ENCODE data around the gene HES5.
A peak's percentile ranks its signal among the peaks of the same experiment; 100 is the strongest.

HES5 gene

GRCh38 chr1:2499986-2500596 lies 30.0 kb downstream of the HES5 start:
- peak; percentile 29 for DNase-seq

DNA sequence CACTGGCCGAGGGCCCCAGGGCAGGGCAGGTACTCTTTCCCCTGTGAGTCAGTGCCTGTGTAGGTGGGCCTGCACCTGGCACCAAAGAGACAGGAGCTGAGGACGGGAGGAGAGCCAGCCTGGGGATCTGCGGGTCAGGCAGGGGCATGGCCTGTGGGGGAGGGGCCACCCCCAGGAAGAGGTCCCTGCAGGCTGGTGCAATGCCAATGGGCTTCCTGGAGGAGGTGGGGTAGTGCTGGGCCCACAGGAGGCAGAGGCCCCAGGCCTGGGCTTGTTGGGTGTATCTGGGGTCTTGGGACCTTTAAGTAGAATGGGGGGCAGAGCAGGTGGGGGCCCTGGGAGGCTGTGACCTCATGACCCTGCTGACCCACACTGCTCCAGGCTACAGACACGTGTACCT lies 30.8 kb downstream of the HES5 start:
- DNase-seq, result no peak

DNA sequence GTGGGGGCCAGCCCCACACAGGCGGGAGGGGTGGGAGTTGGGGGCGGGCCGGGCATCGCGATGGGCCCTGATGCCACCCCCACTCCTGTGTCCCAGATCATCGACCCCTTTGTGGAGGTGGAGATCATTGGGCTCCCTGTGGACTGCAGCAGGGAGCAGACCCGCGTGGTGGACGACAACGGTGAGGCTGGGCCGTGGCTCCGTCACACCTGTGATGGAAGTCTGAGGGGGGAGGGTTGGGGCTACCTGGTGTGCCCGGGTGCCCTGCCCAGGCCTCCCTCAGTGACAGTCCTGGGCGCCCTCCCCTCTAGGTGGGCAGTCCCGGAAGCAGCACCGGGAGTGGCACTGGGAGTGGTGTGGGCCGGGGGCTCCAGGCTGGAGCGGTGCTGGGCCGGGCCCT lies 31.4 kb downstream of the HES5 start:
- no peak for DNase-seq

- DNase-seq, result no peak
These were observed 32.2 kb downstream of the HES5 start for GRCh38 chr1:2497891-2498290.

GRCh38 chr1:2496746-2497145 lies 33.3 kb downstream of the HES5 start:
- no peak for DNase-seq

GRCh38 chr1:2496087-2496622 lies 33.9 kb downstream of the HES5 start:
- DNase-seq, result peak; percentile 65

DNA sequence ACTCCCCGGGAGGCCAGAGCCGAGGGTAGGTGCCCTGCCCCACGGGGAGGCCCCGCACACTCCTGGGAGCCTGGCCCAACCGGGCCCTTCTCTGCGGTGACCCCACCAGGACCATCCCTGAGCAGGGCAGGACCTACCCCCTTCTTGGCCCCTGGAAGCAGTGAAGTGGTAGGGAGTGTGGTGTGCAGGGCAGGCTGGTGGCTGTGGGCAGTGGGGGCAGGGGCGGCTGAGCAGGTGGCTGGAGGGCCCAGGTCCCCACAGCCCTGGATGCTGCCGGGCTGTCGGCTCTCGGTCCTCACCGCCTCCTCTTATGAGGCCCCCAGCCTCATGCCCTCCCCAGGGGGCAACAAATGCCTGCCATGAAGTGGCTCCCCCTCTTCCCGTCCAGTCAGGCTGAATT lies 34.5 kb downstream of the HES5 start:
- DNase-seq, result no peak

DNA sequence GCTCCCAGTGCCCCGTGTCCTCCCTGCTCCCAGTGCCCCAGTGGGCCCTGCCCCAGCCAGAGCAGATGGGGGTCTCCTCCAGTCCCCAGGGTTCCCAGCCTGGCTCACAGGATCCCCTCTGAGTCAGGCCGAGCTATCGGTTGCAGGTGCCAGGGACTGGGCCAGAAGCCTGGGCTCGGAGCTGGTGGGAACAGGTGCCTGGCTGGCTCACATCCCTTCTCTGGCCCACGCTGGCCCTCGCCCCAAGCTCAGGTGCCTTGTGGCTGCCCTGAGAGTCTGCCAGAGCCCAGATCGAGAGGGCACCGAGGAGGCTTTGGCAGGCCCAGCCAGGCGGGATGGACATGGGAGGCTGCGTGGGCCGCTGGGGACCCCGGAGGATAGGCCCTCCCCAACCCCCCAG lies 35.0 kb downstream of the HES5 start:
- no peak for DNase-seq

GRCh38 chr1:2494323-2494693 lies 35.8 kb downstream of the HES5 start:
- DNase-seq, result no peak

- no peak for DNase-seq
These were observed 36.3 kb downstream of the HES5 start for GRCh38 chr1:2493691-2494322.

GRCh38 chr1:2493218-2493617 lies 36.8 kb downstream of the HES5 start:
- DNase-seq, result no peak

DNA sequence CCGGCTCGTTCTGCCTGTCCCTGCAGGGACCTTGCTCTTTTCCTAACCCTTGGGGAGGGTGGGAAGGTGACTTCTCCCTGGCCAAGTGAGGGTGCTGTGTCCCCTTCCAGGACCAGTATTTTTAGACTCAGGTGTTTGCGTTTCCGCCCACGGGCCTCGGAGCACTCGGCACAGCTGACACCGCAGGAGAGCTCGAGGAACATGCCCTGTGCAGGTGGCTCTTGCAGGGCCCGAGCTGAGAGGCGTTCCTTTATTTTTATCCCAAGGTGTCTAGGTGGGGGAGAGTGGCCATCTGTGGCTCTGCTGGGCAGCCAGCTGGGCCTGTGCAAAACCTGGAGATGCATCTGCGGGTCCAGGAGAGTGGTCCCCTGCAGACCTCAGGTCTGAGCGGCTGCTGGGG lies 38.0 kb downstream of the HES5 start:
- no peak for DNase-seq

GRCh38 chr1:2489615-2490014 lies 40.4 kb downstream of the HES5 start:
- DNase-seq, result no peak

DNA sequence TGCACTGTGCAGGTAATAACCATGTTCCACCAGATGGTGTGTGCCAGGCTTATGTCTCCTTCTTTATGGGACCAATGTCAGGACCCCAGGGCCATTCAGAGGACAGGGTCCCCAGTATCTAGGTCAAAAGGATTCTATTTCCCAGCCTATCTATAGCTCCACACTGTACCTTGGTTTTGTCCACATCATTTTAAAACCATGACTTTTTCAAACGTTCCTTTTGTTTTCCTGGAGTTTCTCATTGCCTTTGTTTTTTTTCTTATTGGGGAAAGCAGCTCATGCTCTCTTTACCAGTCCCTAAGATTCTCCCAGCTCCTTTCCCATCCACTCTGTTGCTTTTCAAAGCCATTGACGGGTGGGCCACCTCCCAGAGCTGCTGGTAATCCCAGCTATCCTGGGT lies 41.4 kb downstream of the HES5 start:
- no peak for DNase-seq

GRCh38 chr1:2486558-2486957 lies 43.5 kb downstream of the HES5 start:
- DNase-seq, result no peak

DNA sequence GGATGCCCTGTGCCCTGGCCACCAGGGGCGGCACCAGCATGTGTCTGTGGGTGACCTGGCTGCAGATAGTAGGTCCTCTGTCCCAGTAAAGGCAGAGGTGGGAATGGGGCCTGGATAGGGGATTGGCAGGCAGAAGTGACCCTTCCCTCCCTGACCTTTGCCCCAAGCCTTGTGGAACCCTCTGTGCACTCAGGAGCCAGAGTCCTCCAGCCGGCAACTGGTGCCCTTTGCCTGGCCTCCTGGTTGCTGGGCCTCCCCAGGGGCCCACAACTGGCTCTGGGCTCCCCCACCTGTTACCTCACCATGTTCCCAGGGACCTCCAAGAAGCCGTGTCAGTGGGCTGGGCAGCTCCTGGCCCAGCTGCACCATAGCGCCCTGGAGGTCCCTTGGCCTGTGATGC lies 44.0 kb downstream of the HES5 start:
- no peak for DNase-seq

DNA sequence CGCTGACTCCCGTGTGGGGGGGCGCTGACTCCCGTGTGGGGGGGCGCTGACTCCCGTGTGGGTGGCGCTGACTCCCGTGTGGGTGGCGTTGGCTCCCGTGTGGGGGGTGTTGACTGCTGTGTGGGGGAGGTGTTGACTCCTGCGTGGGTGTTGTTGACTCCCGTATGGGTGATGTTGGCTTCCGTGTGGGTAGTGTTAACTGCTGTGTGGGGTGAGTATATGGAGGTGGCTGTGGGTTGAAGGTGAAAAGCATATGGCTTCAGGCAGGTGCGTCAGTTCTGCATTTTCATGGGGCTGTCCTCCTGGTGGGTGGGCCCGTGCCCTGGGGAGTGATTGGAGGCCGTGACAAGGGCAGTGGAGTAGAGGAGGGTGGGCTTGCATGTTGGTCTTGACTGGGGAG lies 46.1 kb downstream of the HES5 start:
- no peak for DNase-seq

DNA sequence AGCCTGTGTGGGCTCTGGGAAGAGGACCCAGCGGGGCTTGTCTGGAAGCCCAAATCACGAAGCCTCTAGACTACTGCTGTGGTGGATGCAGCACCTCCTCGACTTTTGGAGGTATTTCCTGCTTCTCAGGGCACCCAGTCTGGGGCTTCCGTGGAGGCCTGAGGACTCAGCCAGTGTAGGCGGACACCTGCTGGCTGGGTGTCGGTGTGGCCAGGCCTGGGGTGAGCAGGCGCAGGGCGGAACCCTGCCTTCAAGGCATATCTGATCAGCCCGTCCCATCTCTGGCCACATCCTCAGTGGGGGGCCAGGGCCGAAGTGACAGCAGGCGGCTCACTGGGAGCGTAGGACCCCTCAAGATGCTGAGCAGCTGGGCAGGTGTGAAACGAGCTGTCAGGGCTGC lies 47.0 kb downstream of the HES5 start:
- DNase-seq, result no peak

DNA sequence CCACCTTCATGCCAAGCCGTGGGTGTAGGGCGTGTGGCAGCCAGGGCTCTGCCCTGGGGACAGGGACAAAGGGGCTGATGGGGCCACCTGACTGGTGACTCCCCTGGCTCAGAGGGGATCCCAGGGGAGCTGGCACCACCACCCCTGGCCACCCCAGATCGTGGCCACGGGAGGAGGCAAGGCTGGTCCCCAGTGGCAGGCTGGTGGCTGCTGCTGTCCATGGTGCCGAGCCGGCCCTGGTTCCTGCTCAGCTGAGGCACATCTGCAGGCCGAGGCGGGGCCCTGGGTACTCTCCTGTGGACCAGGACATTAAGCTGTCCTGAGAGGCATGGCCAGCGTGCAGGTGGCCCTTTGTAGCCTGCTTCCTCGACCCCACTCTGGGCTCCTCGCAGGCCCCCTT lies 47.5 kb downstream of the HES5 start:
- DNase-seq, result no peak

GRCh38 chr1:2481885-2482284 lies 48.2 kb downstream of the HES5 start:
- DNase-seq, result no peak

GRCh38 chr1:2480986-2481364 lies 49.1 kb downstream of the HES5 start:
- DNase-seq, result no peak

- no peak for DNase-seq
These were observed 49.7 kb downstream of the HES5 start for GRCh38 chr1:2480236-2480985.

DNA sequence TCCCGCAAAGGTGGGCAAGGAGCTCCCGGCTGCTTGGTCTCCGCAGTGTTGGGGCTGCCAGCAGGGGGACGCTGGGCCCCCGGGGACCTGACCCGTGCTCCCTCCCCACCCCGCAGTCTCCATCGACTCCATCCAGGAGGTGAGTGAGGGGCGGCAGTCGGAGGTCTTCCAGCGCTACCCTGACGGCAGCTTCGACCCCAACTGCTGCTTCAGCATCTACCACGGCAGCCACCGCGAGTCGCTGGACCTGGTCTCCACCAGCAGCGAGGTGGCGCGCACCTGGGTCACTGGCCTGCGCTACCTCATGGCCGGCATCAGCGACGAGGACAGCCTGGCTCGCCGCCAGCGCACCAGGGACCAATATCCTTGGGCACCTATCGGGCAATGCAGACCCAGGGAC lies 50.4 kb downstream of the HES5 start:
- no peak for DNase-seq

DNA sequence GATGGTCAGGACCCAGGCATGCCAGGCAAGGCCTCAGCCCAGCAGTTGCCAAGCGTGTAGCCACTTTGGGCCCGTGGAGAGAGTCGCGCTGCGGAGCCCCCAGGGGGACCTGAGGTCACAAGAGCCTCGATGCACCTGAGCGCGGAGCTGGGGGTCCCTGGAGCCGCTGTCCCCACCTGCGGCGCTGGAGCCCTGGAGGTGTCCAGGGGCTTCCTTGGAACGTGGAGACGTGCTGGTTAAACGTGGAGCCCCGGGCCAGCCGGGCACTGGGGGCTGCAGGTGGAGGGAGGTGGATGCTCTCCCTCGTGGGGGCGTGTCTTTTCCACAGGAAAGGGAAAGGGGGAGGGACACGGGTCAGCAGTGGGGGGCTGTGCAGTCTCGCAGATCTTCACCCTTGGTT lies 50.9 kb downstream of the HES5 start:
- DNase-seq, result no peak

Measured in CD4-positive, alpha-beta T cell treated with Interferon gamma for 1 hour (primary cell).